HG03175 (cell line): ENCODE data around the gene CDH3.

Experiments used
- ATAC-seq: cut with Tn5 transposase; IDR thresholded peaks from one replicate; pipeline ENCODE4 v1.9.1; 2021; ENCODE audit warnings: mild to moderate bottlenecking, moderate library complexity; ENCODE audit not compliant: unreplicated experiment

CDH3 gene

GRCh38 chr16:68644715-68645493 lies at the start of gene CDH3:
Gene CDH3, plus strand, starts transcription at chr16:68645310. Its CDS starts 70 bp downstream, at chr16:68645380.
- ATAC-seq: no peak

DNA sequence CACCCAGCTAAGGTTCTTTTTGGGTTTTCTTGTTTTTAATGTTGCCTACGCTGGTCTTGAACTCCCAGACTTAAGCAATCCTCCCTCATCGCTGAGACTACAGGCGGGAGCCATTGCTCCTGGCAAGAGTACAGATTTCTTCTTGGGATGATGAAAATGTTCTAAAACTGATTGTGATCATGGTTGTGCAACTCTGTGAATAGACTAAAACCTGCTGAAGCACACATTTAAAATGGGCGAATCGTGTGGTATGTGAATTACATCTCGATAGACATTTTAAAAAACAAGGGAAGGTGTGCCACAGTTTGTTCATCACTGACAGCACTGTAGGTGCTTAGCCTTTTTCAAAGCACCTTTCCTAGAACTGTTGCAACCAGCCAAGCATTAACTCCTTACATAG lies 48.8 kb upstream of the CDH3 start:
- ATAC-seq: no peak

- no peak for ATAC-seq
Measured at GRCh38 chr16:68599586-68599985, 45.5 kb upstream of the CDH3 start.

GRCh38 chr16:68605746-68606145 lies 39.4 kb upstream of the CDH3 start:
- no peak for ATAC-seq

GRCh38 chr16:68607443-68607842 lies 37.7 kb upstream of the CDH3 start:
- ATAC-seq: no peak

GRCh38 chr16:68608330-68608729 lies 36.8 kb upstream of the CDH3 start:
- no peak for ATAC-seq

- ATAC-seq: no peak
Measured at GRCh38 chr16:68612996-68613395, 32.1 kb upstream of the CDH3 start.

- no peak for ATAC-seq
Measured at GRCh38 chr16:68617734-68618133, 27.4 kb upstream of the CDH3 start.

- ATAC-seq: no peak
Measured at GRCh38 chr16:68626557-68626956, 18.6 kb upstream of the CDH3 start.

- ATAC-seq: no peak
Measured at GRCh38 chr16:68627951-68628425, 17.1 kb upstream of the CDH3 start.

DNA sequence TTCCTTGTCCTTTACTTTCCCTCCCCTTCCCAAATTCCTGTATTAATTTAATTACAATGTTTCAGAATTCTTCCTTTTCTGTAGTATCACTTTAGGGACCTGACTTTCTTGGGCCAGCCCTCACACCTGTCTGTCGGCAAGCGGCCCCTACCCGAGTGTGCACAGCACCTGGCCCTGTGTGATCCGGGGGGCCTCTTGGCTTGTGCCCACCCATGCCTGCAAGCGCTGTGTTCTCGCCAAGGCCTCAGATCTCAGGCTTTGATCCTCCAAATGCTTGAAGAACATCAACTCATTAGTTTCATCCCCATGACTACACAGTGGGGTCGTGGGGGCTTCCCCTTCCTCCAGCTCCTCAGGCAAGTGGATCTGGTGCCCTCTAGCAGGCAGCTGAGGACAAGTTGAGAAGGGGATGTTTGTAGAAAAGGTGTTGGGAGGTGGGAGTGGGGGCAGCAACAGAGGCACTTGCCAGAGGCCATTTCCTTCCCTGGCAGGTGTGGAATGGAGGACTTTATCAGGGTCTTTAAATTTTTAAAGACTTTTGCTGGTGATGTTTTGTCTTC lies 15.7 kb upstream of the CDH3 start:
- no peak for ATAC-seq

DNA sequence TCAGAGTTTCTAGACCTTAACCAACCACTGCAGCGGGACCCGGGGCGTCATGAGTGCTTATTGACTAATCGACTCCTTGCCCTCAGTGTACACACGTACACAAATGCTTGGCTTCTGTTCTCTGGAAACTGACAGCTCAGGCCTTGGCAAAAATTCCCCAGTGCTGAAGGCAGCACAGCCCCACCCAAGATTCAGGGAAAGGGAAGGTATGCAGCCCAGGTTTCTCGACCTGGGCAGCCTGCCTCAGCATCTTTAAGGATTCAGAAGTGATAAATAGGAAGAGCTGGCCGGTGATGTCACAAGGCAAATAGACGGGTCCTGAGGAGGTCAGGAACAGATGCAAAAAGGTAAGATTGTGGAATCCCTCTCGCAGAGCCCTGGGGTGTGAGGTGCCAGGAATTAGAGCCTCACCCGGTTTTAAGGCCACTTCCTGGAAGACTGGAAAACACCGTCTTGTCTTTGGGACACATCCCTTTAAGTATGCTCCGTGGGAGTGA lies 9.0 kb upstream of the CDH3 start:
- no peak for ATAC-seq

DNA sequence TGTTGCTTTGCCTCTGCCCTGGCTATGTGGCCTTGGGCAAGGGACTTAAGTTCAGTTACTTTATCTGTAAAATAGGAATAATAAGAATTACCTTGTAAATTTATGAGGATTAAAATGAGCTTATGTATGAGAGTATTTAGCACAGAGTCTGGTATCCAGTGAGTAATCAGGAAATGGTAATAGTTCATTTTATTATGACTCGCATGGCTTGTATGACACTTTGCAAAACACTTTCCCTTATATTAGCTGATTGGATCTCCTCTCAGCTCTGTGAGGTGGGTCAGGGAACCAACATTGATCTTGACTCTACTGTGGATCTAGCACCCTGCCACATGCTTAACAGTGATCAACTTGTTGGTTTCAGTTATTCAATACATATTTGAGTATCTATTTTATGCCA lies 8.3 kb upstream of the CDH3 start:
- no peak for ATAC-seq

DNA sequence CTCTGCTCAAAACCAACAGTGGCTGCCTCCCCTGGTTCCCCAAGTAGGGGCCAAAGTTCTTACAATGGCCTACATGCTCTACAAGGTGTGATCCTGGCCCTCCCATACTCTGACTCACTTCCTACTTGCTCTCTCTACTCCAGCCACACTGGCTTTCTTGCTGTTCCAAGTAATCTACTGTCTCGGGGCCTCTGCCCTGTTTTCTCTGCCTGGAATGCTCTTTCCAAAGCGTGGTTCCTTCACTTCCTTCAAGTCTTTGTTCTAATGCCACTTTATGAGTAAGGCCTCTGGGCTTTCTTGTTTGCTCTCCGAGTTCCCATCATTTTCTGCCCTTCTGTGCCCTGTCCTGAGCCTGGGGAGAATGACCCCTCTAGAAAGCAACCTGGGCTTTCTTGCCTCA lies 4.1 kb upstream of the CDH3 start:
- ATAC-seq: no peak

DNA sequence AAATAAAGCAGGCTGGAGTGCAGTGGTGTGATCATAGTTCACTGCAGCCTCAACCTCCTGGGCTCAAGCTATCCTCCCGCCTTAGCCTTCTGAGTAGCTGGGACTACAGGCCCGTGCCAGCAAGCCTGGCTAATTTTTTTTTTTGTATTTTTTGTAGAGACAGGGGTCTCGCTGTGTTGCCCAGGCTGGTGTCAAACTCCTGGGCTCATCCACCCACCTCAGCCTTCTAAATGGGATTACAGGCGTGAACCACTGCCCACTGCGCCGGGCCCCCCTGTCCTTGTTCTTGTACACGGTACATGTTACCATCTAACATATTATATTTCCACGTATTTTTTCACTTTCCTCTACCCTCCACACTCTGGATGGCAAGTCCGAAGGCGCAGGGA lies 3.1 kb upstream of the CDH3 start:
- ATAC-seq: no peak

DNA sequence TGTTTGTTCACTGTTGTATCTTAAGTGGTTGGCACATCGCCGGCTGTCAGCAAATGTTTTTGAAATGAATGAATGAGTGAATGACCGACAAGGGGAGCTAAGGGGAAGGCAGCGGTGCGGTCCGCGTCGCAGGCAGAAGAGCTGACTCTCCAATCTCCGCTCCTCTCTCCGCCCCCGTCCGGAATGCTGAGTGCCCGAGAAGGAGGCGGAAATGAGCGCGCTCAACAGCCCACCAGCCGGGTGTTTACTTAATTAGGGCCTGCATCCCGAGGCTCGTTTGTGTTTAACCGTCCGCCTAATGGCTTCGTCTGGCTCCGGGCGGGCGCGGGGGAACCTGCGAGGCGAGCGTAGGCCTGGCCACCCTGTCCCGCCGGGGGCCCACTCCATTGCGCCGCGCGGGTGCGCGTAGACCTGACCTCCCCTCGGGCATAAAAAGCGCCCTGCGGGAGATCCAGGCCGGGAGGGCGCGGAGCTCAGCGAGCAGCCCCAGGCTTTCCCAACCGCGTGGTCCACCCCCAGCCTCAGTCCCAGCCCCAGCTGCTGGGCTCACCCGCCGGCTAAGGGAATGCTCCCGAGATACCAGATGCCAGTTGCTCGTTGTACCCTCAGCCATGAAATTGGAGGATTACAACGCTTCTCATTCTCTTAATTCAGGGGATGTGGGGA lies 2.5 kb upstream of the CDH3 start:
- no peak for ATAC-seq

DNA sequence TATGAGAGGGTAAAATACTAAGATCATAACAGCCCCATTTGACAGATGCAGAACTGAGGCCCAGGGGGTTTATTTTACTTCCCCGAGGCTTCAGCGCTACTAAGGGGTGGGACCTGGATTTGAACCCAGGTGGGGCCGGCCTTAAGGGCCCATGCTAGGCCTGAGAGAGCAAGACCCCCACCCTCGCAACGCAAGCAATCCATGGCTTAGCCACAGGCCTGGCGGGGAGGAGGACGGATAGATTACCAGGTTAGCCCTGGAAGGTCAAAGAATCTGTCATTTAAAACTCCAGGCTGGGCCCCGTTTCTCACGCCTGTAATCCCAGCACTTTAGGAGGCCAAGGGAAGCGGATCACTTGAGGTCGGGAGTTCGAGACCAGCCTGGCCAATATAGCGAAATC lies 1.9 kb upstream of the CDH3 start:
- ATAC-seq: no peak

DNA sequence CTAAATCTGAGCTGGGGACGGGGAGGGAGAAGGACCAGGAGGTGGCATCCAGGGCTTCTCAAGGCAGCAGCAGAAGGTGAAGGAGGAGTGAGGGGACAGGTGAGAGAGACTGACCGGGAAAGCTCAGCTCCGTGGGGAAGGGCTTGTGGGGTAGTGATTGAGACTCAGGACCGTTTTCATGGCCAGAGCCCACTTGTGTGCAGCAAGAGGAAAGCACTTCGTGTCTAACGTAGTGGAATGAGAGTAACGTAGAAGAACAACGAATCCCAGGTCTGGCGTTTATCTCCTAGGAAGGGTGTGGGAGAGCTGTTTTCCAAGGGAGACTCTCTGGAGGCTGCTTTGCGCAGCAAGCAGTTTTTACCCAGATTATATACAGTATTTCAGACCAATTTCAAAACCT lies 1.3 kb upstream of the CDH3 start:
- ATAC-seq: no peak

- no peak for ATAC-seq
Measured at GRCh38 chr16:68644296-68644695, 814 bp upstream of the CDH3 start.

- no peak for ATAC-seq
Measured at GRCh38 chr16:68645494-68646388, 631 bp downstream of the CDH3 start.
